Astrocyte of the cerebellum (primary cell): ENCODE measurements around the gene METTL26.

ENCODE experiments used
- DNase-seq: peaks from one replicate; pipeline ENCODE4 v3.0.0-alpha.2; 2011; ENCODE audit warnings: low read depth
- H3K4me3 ChIP-seq: 2 replicates; pipeline ENCODE4 v1.5.1; 2011; ENCODE audit warnings: mild to moderate bottlenecking, low read depth, low read length, moderate library complexity
- CTCF ChIP-seq: IDR thresholded peaks from 2 replicates; pipeline ENCODE4 v1.5.1; 2012; ENCODE audit warnings: low read length, low read depth, moderate library complexity, mild to moderate bottlenecking; ENCODE audit errors: missing control alignments
- in situ Hi-C: cut with HindIII; loops from 2 replicates; pipeline ENCODE4 v1.10.0; 2017; ENCODE audit warnings: low sequenced_read_pairs

Gene METTL26

GRCh38 chr16:636206-637080, at the start of gene METTL26:
TSS of gene METTL26 (minus strand) at chr16:636305. CDS start at chr16:636290, 15 bp downstream.
- TF ChIP-seq CTCF = no peak
- in situ Hi-C loops = no loop called here
- DNase-seq = peak; percentile 80
- H3K4me3 ChIP-seq = peak within 1 kb of the TSS; percentile 55

- no peak for DNase-seq
- no peak for TF ChIP-seq CTCF
- H3K4me3 ChIP-seq = no peak overlapping the region
- in situ Hi-C loops = no loop called here
Measured at GRCh38 chr16:684961-685696, 49.0 kb upstream of the METTL26 start.

- DNase-seq = peak; percentile 78
- no peak for TF ChIP-seq CTCF
Measured at GRCh38 chr16:684071-684794, 48.1 kb upstream of the METTL26 start, which contains the start of gene JMJD8. TSS of gene JMJD8 (minus strand) at chr16:684334. CDS start at chr16:684319, 15 bp downstream.

GRCh38 chr16:683396-684070, 47.4 kb upstream of the METTL26 start:
- TF ChIP-seq CTCF = no peak
- in situ Hi-C loops = no loop called here
- peak overlapping the region; percentile 55 for H3K4me3 ChIP-seq
- no peak for DNase-seq

More at GRCh38 chr16:684071-684794, 48.1 kb upstream of the METTL26 start, which contains the start of gene JMJD8:
- in situ Hi-C loops = no loop called here
- peak within 1 kb of the TSS; percentile 55 for H3K4me3 ChIP-seq

- peak overlapping the region; percentile 55 for H3K4me3 ChIP-seq
- no peak for DNase-seq
- TF ChIP-seq CTCF = no peak
- in situ Hi-C loops = no loop called here
Measured at GRCh38 chr16:682493-683395, 46.6 kb upstream of the METTL26 start.
